Loucy (cell line): ENCODE measurements around the gene MACROD2.

Experiments
- H2AFZ ChIP-seq: fragments of 200-600 bp; sonication (generic); 2 replicates; pipeline ENCODE4 v1.6.0; 2016; ENCODE audit warnings: antibody characterized with exemption, mild to moderate bottlenecking, low read length, moderate library complexity
- H3F3A ChIP-seq: fragments of 200-600 bp; 2 replicates; pipeline ENCODE4 v1.6.0; 2016; ENCODE audit warnings: antibody characterized with exemption, low read depth, mild to moderate bottlenecking
- H3K27me3 ChIP-seq: fragments of 200-600 bp; sonication (generic); 2 replicates; pipeline ENCODE4 v1.6.1; 2014; ENCODE audit warnings: low read length, mild to moderate bottlenecking; ENCODE audit not compliant: insufficient read depth, poor library complexity, severe bottlenecking
- H3K36me3 ChIP-seq: fragments of 200-600 bp; sonication (generic); 2 replicates; pipeline ENCODE4 v1.6.1; 2016; ENCODE audit warnings: low read length; ENCODE audit not compliant: insufficient read depth
- H3K4me1 ChIP-seq: fragments of 200-600 bp; sonication (generic); 2 replicates; pipeline ENCODE4 v1.5.1; 2014; ENCODE audit warnings: low read length, mild to moderate bottlenecking; ENCODE audit not compliant: insufficient read depth, poor library complexity, severe bottlenecking
- H3K4me2 ChIP-seq: fragments of 200-600 bp; sonication (generic); 2 replicates; pipeline ENCODE4 v1.6.0; 2014; ENCODE audit warnings: antibody characterized with exemption, low read length, low read depth, mild to moderate bottlenecking; ENCODE audit not compliant: poor library complexity, severe bottlenecking
- H3K4me3 ChIP-seq: fragments of 200-600 bp; sonication (generic); 2 replicates; pipeline ENCODE4 v1.5.1; 2014; ENCODE audit warnings: low read length, mild to moderate bottlenecking, mixed read lengths; ENCODE audit not compliant: poor library complexity, severe bottlenecking
- H3K79me2 ChIP-seq: fragments of 200-600 bp; sonication (generic); 2 replicates; pipeline ENCODE4 v1.6.1; 2014; ENCODE audit warnings: low read length; ENCODE audit not compliant: insufficient read depth
- H3K9ac ChIP-seq: fragments of 200-600 bp; sonication (generic); 2 replicates; pipeline ENCODE4 v1.6.0; 2014; ENCODE audit warnings: mild to moderate bottlenecking, low read depth, low read length, moderate library complexity; ENCODE audit not compliant: poor library complexity, severe bottlenecking
- H3K9me2 ChIP-seq: fragments of 200-600 bp; sonication (generic); replicated peaks from 2 replicates; pipeline ENCODE4 v1.6.1; 2016; ENCODE audit warnings: low read depth, low read length, mixed read lengths
- H3K9me3 ChIP-seq: fragments of 200-600 bp; sonication (generic); 2 replicates; pipeline ENCODE4 v1.6.1; 2014; ENCODE audit warnings: mild to moderate bottlenecking, antibody characterized with exemption, low read length, low read depth; ENCODE audit not compliant: insufficient read depth
- H4K20me1 ChIP-seq: fragments of 200-600 bp; sonication (generic); 2 replicates; pipeline ENCODE4 v1.6.0; 2014; ENCODE audit warnings: antibody characterized with exemption, low read length, mild to moderate bottlenecking; ENCODE audit not compliant: insufficient read depth, poor library complexity, severe bottlenecking
- EZH2phosphoT487 ChIP-seq: fragments of 200-600 bp; IDR thresholded peaks from 2 replicates; pipeline ENCODE4 v1.6.1; 2018; ENCODE audit warnings: antibody characterized with exemption, mild to moderate bottlenecking, moderate library complexity, borderline replicate concordance
- TF ChIP-seq, protein P1 (sequence below): fragments of 200-600 bp; sonication (generic); conservative IDR thresholded peaks from 2 replicates; pipeline ENCODE4 v1.5.1; 2014; ENCODE audit warnings: mild to moderate bottlenecking, antibody characterized with exemption, low read length

The MACROD2 gene

DNA sequence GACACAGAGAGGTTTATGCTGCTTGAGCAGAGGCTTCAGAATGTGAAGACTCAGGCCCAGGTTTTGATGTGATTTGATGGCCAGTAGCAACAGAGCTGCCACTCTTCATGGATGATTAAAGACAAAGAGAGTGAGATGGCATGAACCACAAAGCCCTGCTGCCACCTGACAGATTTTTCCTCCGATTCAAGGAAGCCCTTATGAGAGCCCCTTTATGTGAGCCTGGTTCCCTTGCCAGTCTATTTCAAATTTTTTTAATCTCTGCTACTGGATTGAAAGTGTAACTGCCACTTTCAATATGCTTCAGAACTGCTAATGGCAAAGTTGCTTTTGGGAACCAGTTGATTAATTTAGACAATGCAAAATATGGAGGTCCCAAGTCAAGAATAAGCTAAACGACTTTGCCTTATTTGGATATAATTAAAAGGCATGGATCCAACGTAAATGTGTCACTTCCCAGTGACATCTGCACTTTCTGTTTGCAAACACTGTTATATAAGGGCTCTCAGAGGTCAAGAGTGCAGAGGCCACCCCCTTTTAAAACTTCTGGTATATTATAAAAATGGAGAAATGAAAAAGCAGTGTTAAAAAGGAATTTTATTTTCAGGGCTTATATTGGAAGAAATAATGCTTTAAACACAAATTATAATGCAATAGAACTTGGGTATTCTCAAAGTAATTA is 581.0 kb downstream of the MACROD2 start:
- Histone ChIP-seq H3K79me2 (no peaks in the 10 kb centered on the region), H2AFZ (no peak overlapping the region), H3K9me3 (no peaks in the 10 kb centered on the region), H3K4me3 (no peak overlapping the region), H3K4me2 (no peak overlapping the region), H3K9me2 (no peaks in the 10 kb centered on the region), H3K4me1 (no peaks in the 10 kb centered on the region), H3K27me3 (no peaks in the 10 kb centered on the region), H3K36me3 (no peaks in the 10 kb centered on the region), H3F3A (no peaks in the 10 kb centered on the region), H3K9ac (no peak overlapping the region), H4K20me1 (no peaks in the 10 kb centered on the region)
- TF ChIP-seq, protein P1, sequence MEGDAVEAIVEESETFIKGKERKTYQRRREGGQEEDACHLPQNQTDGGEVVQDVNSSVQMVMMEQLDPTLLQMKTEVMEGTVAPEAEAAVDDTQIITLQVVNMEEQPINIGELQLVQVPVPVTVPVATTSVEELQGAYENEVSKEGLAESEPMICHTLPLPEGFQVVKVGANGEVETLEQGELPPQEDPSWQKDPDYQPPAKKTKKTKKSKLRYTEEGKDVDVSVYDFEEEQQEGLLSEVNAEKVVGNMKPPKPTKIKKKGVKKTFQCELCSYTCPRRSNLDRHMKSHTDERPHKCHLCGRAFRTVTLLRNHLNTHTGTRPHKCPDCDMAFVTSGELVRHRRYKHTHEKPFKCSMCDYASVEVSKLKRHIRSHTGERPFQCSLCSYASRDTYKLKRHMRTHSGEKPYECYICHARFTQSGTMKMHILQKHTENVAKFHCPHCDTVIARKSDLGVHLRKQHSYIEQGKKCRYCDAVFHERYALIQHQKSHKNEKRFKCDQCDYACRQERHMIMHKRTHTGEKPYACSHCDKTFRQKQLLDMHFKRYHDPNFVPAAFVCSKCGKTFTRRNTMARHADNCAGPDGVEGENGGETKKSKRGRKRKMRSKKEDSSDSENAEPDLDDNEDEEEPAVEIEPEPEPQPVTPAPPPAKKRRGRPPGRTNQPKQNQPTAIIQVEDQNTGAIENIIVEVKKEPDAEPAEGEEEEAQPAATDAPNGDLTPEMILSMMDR, result no peak
- TF ChIP-seq EZH2phosphoT487, result no peak

DNA sequence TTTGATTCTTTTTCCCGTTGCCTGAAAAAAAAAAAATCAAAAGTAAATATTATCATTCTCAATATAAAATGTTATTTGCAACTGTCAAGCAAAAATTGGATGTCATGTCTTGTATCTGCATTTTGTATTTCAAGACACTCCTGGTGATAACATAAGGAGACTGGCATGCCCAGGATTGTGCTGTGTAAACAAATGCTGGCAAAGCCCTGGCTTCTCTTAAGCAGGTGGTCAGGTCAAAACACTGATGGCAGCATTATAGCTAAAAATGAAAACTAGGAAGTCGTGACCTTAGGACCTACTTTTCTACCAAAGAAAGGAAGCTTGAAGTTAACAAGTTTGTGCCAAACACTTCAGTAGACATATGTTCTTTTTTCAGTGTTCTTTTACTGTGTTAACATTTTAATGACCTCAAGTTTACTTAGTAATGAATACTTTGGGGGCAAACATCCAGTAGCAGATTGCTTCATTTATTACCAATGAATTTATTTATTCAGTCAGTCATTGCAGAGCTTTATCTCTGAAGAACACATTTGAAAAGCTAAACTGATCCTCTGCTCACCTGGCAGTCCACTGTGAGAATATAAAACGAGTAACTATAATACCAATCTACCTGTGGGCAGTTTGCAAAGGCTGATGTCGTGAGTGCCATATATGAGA is 585.2 kb downstream of the MACROD2 start:
- H3K79me2 ChIP-seq, result no peaks in the 10 kb centered on the region
- H3K9me2 ChIP-seq, result no peaks in the 10 kb centered on the region
- TF ChIP-seq EZH2phosphoT487, result no peak
- TF ChIP-seq, protein P1, result no peak
- no peak overlapping the region for H3K4me2 ChIP-seq
- H3F3A ChIP-seq, result no peaks in the 10 kb centered on the region
- H4K20me1 ChIP-seq, result no peaks in the 10 kb centered on the region
- H3K27me3 ChIP-seq, result no peaks in the 10 kb centered on the region
- H3K9me3 ChIP-seq, result no peaks in the 10 kb centered on the region
- no peak overlapping the region for H2AFZ ChIP-seq
- H3K4me3 ChIP-seq, result no peak overlapping the region
- no peaks in the 10 kb centered on the region for H3K4me1 ChIP-seq
- no peaks in the 10 kb centered on the region for H3K36me3 ChIP-seq
- no peak overlapping the region for H3K9ac ChIP-seq

DNA sequence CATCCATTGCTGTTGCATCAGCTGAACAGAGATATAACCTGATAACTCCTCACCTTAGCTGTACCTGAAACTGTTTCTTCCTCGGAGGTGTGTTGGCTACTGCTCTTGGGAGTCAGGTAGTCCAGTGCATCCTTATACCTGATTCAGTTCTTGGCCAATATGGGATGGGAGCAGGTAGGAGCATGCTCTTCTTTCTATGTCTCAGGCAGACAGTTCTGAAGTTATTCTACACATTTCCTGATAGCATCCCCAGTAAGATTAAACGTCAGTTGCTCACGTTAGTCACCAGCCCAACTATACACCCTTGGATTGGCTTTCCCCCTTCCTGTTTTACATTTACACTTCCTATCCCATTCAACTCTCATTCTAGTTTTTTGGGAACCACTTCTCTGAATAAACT is 586.4 kb downstream of the MACROD2 start:
- H3K4me2 ChIP-seq, result no peak overlapping the region
- no peaks in the 10 kb centered on the region for H4K20me1 ChIP-seq
- no peaks in the 10 kb centered on the region for H3K9me2 ChIP-seq
- H3F3A ChIP-seq, result no peaks in the 10 kb centered on the region
- H3K9me3 ChIP-seq, result no peaks in the 10 kb centered on the region
- H3K79me2 ChIP-seq, result no peaks in the 10 kb centered on the region
- no peak overlapping the region for H3K9ac ChIP-seq
- no peaks in the 10 kb centered on the region for H3K36me3 ChIP-seq
- H3K27me3 ChIP-seq, result no peaks in the 10 kb centered on the region
- no peak overlapping the region for H3K4me3 ChIP-seq
- no peak for TF ChIP-seq EZH2phosphoT487
- H2AFZ ChIP-seq, result no peak overlapping the region
- no peaks in the 10 kb centered on the region for H3K4me1 ChIP-seq

DNA sequence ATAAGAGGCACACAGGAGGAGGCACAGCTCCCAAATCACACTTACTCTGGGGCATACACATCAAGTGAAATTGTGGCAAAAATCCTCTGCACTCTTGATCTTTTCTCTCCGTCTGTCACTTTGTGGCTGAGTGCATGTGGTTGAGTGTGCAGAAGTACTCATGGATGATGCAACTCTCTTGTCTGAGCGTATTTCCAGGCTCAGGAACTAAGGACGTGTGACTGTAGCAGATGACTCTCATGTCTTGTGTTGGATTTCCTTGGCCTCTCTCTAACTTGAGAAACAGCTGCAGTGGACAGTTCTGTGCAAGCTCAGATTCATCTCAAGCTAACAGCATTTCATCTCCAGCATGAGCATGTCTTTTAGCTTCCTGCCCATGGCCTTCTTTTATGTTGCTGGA is 587.5 kb downstream of the MACROD2 start:
- no peak overlapping the region for H3K4me3 ChIP-seq
- no peaks in the 10 kb centered on the region for H3K4me1 ChIP-seq
- H3F3A ChIP-seq, result no peaks in the 10 kb centered on the region
- H3K9me2 ChIP-seq, result no peaks in the 10 kb centered on the region
- no peak for TF ChIP-seq EZH2phosphoT487
- H3K36me3 ChIP-seq, result no peaks in the 10 kb centered on the region
- no peaks in the 10 kb centered on the region for H4K20me1 ChIP-seq
- no peak overlapping the region for H2AFZ ChIP-seq
- H3K9ac ChIP-seq, result no peak overlapping the region
- no peaks in the 10 kb centered on the region for H3K9me3 ChIP-seq
- no peak overlapping the region for H3K4me2 ChIP-seq
- H3K79me2 ChIP-seq, result no peaks in the 10 kb centered on the region
- H3K27me3 ChIP-seq, result no peaks in the 10 kb centered on the region
